Loucy (cell line): ENCODE data around the gene NEMP2.

Experiments used
- H2AFZ ChIP-seq: fragments of 200-600 bp; sonication (generic); 2 replicates; pipeline ENCODE4 v1.6.0; 2016; ENCODE audit warnings: antibody characterized with exemption, mild to moderate bottlenecking, low read length, moderate library complexity
- H3F3A ChIP-seq: fragments of 200-600 bp; 2 replicates; pipeline ENCODE4 v1.6.0; 2016; ENCODE audit warnings: antibody characterized with exemption, low read depth, mild to moderate bottlenecking
- H3K27me3 ChIP-seq: fragments of 200-600 bp; sonication (generic); 2 replicates; pipeline ENCODE4 v1.6.1; 2014; ENCODE audit warnings: low read length, mild to moderate bottlenecking; ENCODE audit not compliant: insufficient read depth, poor library complexity, severe bottlenecking
- H3K36me3 ChIP-seq: fragments of 200-600 bp; sonication (generic); 2 replicates; pipeline ENCODE4 v1.6.1; 2016; ENCODE audit warnings: low read length; ENCODE audit not compliant: insufficient read depth
- H3K4me1 ChIP-seq: fragments of 200-600 bp; sonication (generic); 2 replicates; pipeline ENCODE4 v1.5.1; 2014; ENCODE audit warnings: low read length, mild to moderate bottlenecking; ENCODE audit not compliant: insufficient read depth, poor library complexity, severe bottlenecking
- H3K4me2 ChIP-seq: fragments of 200-600 bp; sonication (generic); 2 replicates; pipeline ENCODE4 v1.6.0; 2014; ENCODE audit warnings: antibody characterized with exemption, low read length, low read depth, mild to moderate bottlenecking; ENCODE audit not compliant: poor library complexity, severe bottlenecking
- H3K4me3 ChIP-seq: fragments of 200-600 bp; sonication (generic); 2 replicates; pipeline ENCODE4 v1.5.1; 2014; ENCODE audit warnings: low read length, mild to moderate bottlenecking, mixed read lengths; ENCODE audit not compliant: poor library complexity, severe bottlenecking
- H3K79me2 ChIP-seq: fragments of 200-600 bp; sonication (generic); 2 replicates; pipeline ENCODE4 v1.6.1; 2014; ENCODE audit warnings: low read length; ENCODE audit not compliant: insufficient read depth
- H3K9ac ChIP-seq: fragments of 200-600 bp; sonication (generic); 2 replicates; pipeline ENCODE4 v1.6.0; 2014; ENCODE audit warnings: mild to moderate bottlenecking, low read depth, low read length, moderate library complexity; ENCODE audit not compliant: poor library complexity, severe bottlenecking
- H3K9me2 ChIP-seq: fragments of 200-600 bp; sonication (generic); replicated peaks from 2 replicates; pipeline ENCODE4 v1.6.1; 2016; ENCODE audit warnings: low read depth, low read length, mixed read lengths
- H3K9me3 ChIP-seq: fragments of 200-600 bp; sonication (generic); 2 replicates; pipeline ENCODE4 v1.6.1; 2014; ENCODE audit warnings: mild to moderate bottlenecking, antibody characterized with exemption, low read length, low read depth; ENCODE audit not compliant: insufficient read depth
- H4K20me1 ChIP-seq: fragments of 200-600 bp; sonication (generic); 2 replicates; pipeline ENCODE4 v1.6.0; 2014; ENCODE audit warnings: antibody characterized with exemption, low read length, mild to moderate bottlenecking; ENCODE audit not compliant: insufficient read depth, poor library complexity, severe bottlenecking
- CTCF ChIP-seq: fragments of 200-600 bp; sonication (generic); conservative IDR thresholded peaks from 2 replicates; pipeline ENCODE4 v1.5.1; 2014; ENCODE audit warnings: mild to moderate bottlenecking, antibody characterized with exemption, low read length
- EZH2phosphoT487 ChIP-seq: fragments of 200-600 bp; IDR thresholded peaks from 2 replicates; pipeline ENCODE4 v1.6.1; 2018; ENCODE audit warnings: antibody characterized with exemption, mild to moderate bottlenecking, moderate library complexity, borderline replicate concordance

NEMP2 gene

DNA sequence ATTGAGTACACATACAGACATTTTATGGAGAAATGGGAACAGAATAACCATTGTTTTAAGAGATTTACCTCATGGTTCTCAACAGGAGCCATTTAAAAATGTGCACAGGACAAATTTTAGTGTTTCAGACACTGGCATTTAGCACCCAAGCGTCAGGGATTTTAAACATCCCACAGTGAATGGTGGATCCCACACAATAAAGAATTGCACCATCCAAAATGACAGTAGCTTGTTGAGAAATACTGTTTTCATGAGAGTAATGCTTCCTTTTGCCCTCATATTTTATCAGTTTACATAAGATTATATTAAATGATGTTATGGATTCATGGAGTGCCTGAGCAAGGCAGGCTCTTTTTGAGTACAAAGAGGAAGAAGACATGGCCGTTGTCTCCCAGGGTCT is 72.3 kb downstream of the NEMP2 start:
- Histone ChIP-seq H3K4me1 (peaks cover 20% of the 10 kb centered on the region), H3K79me2 (peaks cover 27% of the 10 kb centered on the region)

GRCh38 chr2:190460487-190460886 is 74.0 kb downstream of the NEMP2 start:
- Histone ChIP-seq H3K9ac (no peak overlapping the region), H4K20me1 (no peaks in the 10 kb centered on the region), H3F3A (no peaks in the 10 kb centered on the region), H3K4me3 (no peak overlapping the region), H3K36me3 (no peaks in the 10 kb centered on the region), H3K79me2 (peaks cover 27% of the 10 kb centered on the region), H3K9me3 (no peaks in the 10 kb centered on the region), H3K9me2 (no peaks in the 10 kb centered on the region), H3K4me1 (peaks cover 20% of the 10 kb centered on the region), H2AFZ (no peak overlapping the region), H3K27me3 (no peaks in the 10 kb centered on the region), H3K4me2 (no peak overlapping the region)
- TF ChIP-seq CTCF (no peak), EZH2phosphoT487 (no peak)

More for the DNA sequence above, 72.3 kb downstream of the NEMP2 start:
- Histone ChIP-seq H3F3A (no peaks in the 10 kb centered on the region), H4K20me1 (no peaks in the 10 kb centered on the region), H3K4me3 (no peak overlapping the region), H3K9ac (no peak overlapping the region), H3K4me2 (no peak overlapping the region), H3K9me3 (no peaks in the 10 kb centered on the region), H3K9me2 (no peaks in the 10 kb centered on the region), H3K36me3 (no peaks in the 10 kb centered on the region), H3K27me3 (no peaks in the 10 kb centered on the region), H2AFZ (no peak overlapping the region)
- TF ChIP-seq CTCF (no peak), EZH2phosphoT487 (no peak)

DNA sequence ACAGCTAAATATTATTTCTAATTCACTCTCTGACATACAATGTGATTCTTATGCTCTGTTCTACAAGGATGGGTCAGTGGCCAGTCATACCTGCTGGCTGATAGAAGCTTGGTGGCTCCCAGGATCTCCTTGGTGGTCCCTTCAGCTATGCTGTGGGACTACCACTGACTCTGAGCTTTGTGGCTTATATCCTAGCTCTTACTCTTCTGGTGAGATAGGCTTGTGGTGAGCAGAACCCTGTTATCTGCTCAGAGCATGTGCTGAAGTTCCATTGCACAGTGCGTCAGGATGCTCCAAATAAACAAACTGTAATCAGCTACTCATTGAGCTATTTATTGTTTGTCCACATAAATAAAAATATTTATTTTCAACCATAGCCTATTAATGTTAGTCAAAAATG is 74.6 kb downstream of the NEMP2 start:
- Histone ChIP-seq H3F3A (no peaks in the 10 kb centered on the region), H4K20me1 (no peaks in the 10 kb centered on the region), H3K9me3 (no peaks in the 10 kb centered on the region), H3K36me3 (no peaks in the 10 kb centered on the region), H3K9me2 (no peaks in the 10 kb centered on the region), H3K4me3 (no peak overlapping the region), H3K79me2 (peaks cover 27% of the 10 kb centered on the region), H3K4me1 (peaks cover 15% of the 10 kb centered on the region), H2AFZ (no peak overlapping the region), H3K4me2 (no peak overlapping the region), H3K27me3 (no peaks in the 10 kb centered on the region), H3K9ac (no peak overlapping the region)
- TF ChIP-seq EZH2phosphoT487, result no peak
- no peak for TF ChIP-seq CTCF
